Middle frontal gyrus (tissue), 1 donor: ENCODE results near the gene NDUFS6.
"Not testable (repeated sequence)": the region's sequence is repeated elsewhere in the genome, so short reads cannot be mapped to it uniquely, and the experiment has no call there.

ENCODE experiments used
- DNase-seq: peaks from one replicate; pipeline ENCODE4 v3.0.0-alpha.2; 2015; ENCODE audit warnings: low spot score; ENCODE audit errors: extremely low spot score

The NDUFS6 gene

DNA sequence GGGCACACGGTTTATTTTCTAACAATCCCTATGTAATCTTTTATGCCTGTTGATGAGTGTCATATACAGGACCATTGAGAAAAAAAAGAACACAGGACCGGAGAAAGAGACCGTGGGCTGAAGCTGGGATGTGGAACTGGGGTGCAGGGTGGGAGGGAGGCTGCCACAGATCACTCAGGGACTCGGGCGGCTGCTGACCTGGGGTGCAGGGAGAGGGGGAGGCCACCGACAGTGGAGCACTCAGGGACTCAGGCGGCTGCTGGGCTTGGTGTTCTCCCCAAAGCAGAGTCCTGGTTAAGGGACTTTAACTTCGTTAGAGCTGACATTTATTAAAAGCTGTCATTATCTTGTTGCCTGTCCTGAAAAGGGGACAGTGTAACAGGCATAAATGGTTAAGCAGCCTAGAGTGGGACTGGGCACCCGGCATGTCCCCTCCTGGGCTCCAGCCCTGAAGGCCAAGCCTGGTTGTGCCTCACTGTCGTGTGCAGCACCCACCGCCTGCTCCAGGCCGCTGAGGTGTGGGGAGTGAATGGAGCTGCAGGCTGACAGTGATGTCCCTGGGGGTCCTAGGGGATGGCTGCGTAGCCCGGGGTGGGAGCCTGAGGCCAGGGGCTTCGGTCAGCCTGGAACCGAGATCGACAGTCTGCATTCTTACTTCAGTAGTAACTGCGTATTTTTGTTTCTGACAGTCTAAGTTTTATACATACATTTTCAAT, 14.0 kb downstream of the NDUFS6 start:
- DNase-seq, result no peak

DNA sequence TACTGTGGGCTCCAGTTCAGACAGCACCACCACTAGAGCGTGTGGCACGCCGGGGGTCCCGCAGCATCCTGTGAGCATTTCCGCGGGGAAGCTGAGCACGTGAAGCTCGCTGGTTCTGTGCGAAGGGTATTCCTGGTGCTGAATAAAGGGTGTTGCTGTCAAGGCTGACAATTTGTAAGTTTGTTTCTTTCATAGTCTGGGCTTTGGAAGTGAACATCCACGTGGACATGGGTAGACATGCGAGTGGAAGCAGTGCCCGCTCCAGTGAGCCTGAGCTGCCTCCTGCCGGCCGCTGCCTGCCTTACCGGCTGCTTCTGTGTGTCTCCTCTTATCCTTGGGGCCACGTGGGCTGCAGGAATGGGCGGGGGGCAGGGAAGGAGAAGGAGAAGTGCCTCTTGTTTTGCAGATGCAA, 14.7 kb downstream of the NDUFS6 start:
- DNase-seq, result no peak

DNA sequence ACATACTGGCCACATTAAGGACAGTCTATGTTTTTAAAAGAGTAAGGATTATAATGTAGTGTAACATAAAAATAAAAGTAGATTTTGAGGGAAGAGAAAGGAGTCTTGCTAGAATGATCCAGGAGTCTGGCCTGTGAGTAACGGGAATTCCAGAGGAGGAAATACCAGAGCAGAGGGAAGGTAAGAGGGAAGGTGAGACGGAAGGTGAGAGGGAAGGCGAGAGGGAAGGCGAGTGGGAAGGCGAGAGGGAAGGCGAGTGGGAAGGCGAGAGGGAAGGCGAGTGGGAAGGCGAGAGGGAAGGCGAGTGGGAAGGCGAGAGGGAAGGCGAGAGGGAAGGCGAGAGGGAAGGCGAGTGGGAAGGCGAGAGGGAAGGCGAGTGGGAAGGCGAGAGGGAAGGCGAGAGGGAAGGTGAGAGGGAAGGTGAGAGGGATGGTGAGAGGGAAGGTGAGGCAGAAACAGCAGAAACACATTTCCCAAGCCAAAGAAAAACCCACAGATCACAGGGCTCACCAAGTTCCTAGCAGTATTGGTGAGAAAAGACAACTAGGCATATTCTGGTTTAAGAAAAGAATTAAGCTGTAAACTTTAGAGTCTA, 15.4 kb downstream of the NDUFS6 start:
- DNase-seq, result not testable (repeated sequence)

DNA sequence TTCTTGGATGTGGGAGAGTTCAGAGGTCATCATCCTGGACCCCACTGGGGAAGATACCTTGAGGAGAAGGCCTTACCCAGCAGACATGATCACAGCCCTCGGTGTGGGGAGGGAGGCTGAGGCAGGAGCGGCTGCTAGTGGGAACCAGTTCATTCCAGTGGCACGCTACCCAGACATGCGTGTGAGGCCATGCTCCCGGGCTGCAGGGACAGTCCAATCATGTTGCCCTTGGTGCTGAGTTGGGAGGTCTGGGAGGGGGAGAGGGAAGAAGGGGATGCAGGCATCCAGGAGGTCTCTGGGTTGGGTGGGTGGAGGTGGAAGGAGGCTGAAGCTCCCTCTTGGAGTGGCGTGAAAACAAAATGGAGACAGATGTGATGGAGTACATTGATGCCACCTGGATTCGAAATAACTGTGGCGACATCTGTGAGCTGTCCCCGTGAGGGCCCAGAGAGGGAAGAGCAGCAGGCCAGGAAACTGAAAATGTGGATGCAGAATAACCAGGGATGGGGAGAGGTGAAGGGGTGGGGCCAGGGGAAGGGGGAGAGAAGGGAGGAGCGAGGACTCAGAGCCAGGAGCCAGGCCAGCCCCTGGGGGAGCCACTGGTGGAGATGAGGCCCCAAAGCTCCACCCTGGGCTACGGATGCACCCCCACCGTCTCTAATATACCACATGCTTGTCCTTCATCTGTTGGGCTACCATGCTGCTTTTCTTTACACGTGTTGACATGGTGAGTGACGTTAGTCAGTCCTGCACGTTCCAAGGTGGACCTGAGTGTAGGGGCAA, 16.2 kb downstream of the NDUFS6 start:
- DNase-seq, result no peak

- no peak for DNase-seq
Observed at GRCh38 chr5:1818784-1819183, 17.6 kb downstream of the NDUFS6 start.

DNA sequence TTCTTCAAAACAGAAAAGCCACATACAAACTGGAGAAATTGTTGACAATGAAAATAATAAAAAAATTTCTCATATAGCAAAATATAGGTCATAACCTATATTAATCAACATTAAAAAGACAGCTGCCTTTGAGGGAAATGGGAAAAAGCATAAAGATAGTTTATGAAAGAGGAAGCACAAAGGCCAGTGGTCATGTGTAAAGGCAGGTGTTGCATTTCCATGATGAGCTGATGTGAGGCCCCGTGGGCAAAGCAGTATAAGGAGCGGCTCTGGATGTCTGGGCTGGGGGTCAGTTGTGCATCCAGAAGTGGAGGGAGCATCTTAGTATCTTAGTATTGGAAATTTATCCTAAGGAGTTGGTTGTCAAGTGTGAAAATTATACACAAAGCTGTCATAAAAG, 18.3 kb downstream of the NDUFS6 start:
- no peak for DNase-seq

DNA sequence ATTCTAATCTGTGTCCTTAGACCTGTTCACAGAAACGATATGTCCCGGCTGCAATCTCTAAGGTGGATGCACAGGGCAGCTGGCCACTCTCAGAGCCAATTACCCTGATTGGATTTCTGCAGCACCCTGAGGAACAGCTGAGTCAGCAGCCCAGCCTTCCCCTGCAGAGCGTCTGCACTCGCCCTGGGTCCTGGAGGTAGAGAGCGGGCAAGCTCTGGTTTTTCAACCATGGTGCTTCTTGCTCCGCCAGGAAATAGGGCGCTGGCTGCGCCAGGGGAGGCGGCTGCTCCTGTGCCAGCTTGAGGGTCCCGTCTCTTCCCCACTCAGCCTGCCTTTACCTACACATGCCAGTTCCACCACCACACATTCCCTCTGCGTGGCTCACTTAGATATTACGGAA, 19.2 kb downstream of the NDUFS6 start:
- DNase-seq, result no peak

DNA sequence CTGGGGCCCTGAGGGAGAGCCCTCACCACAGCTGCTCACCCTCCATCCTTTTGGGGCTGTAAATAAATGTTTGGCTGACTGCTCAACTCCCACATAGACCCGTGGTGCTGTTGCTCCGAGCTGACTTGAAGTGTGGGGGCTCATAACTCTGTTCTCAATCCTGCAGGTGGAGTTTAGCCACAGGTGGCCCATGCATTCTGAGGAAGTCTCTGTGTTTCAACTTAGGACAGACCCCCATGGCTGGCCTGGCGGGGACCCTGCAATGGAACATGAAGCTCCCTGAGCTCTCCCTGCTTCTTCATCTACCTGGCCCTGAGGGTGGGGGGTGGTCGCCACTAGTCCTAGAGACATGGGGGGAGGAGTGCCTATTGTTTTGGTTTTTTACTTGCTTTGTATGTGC, 19.7 kb downstream of the NDUFS6 start:
- DNase-seq, result no peak

DNA sequence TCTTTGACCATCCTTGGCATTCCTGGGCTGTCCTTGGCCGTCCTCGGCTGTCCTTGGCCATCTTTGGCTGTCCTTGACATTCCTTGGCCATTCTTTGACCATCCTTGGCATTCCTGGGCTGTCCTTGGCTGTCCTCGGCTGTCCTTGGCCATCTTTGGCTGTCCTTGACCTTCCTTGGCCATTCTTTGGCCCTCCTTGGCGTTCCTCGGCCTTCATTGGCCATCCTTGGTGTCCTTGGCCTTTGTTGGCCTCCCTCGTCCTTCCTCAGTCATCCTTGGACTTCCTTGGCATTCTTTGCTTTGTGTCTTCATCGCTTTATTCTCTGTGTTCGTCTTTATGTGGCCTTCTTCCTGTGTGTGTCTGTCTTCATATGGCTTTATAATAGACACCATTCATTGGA, 20.7 kb downstream of the NDUFS6 start:
- no peak for DNase-seq

DNA sequence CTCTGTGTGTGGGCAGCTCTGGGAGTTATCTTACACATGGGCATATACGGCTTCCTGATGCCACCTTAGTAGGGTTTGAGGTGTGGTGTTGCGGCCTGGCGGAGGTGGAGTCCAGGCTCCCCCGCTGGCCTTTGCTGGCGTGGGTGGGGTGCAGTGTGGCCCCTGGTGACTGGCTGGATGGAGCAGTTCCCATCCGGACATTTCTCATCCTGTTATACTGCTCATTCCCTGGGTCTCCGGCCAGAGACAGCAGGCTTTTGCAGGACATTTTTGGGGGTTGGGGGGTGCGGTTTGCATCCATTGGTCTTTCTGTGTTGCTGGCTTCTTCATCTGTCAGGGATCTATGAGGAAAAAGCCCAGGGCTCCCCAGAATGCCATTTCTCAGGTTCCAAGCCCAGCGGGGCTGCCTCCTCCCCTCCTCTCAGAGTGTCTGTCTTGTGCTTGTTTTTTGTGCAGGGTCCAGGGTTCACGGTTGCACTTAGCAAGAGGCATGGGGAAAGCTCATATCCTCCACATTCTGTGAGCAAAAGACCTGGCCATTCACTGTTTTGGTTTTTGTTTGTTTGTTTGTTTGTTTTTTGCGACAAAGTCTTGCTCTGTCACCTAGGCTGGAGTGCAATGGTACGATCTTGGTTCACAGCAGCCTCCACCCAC, 22.3 kb downstream of the NDUFS6 start:
- DNase-seq, result no peak

DNA sequence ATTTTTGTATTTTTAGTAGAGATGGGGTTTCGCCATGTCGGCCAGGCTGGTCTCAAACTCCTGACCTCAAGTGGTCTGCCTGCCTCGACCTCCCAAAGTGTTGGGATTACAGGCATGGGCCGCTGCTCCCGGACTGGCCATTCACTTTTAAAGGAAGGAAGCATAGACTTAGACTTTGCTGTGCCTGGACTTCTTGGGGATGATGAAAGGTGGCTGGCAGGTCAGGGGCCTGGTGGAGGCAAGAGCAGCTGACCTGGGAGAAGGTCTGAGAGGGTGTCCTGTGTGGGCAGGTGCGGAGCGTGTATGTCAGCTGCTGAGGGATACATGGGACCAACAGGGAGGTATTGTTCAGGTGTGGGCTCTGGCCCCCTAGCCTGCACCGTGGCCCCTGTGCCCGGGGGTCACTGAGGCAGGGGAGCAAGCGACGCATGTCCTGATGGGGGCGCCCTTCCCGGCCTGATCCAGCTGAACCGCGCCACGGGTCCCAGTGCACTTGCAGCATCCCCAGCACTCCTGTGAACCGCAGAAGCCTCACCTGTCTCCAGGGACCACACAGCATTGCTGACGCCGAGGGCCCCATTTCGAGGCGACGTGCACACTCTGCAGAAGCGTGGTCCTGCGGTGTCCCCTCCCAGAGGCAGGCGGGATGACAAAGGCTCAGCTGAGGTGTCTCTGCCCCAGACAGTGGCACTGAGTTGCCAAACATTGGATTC, 23.1 kb downstream of the NDUFS6 start:
- no peak for DNase-seq

DNA sequence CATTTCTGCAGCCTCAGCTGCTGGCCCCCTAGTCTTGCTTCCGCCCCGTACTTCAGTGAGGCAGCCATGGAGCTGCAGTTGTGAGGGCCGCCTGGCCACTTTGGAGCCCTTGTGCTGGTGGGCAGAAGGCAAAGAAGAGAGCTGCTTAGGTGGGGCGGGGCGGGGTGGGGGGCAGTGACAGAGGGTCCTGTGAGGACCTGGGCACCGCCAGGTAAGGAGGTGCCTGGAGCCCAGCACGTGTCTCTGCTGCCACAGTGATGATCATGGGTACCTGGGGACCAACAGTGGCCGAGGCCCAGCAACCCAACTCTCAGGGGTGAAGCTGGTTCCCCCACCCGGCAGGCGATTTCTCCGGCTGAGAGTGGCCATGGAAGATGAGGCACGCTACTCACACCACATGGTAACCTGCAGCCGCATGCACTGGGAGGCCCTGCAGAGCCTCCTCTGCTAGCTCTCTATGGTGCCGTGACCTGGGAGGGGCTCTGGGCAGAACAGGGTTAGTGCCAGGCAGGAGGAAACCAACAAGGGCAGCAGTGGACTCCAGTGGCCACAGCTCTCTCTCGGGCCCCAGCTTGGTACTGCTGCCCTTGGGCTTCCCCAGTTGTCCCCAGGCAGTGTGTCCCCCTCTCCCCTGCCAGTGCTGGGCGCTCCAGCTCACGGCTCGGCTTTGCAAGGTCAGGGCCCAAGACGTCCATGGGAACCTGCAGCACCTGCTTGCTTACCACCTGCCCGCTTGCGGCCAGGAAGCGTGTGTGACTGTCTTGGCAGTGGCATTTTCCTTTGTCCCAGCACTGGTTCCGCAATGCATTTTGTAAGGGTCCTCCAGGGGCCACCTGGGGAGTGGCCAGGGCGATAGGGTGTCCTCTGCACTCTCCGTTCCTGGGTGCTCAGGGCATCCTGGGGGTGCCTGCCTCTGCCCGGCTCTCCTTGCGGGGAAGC, 24.0 kb downstream of the NDUFS6 start:
- DNase-seq, result no peak

- no peak for DNase-seq
Observed at GRCh38 chr5:1826235-1826980, 25.2 kb downstream of the NDUFS6 start.

DNA sequence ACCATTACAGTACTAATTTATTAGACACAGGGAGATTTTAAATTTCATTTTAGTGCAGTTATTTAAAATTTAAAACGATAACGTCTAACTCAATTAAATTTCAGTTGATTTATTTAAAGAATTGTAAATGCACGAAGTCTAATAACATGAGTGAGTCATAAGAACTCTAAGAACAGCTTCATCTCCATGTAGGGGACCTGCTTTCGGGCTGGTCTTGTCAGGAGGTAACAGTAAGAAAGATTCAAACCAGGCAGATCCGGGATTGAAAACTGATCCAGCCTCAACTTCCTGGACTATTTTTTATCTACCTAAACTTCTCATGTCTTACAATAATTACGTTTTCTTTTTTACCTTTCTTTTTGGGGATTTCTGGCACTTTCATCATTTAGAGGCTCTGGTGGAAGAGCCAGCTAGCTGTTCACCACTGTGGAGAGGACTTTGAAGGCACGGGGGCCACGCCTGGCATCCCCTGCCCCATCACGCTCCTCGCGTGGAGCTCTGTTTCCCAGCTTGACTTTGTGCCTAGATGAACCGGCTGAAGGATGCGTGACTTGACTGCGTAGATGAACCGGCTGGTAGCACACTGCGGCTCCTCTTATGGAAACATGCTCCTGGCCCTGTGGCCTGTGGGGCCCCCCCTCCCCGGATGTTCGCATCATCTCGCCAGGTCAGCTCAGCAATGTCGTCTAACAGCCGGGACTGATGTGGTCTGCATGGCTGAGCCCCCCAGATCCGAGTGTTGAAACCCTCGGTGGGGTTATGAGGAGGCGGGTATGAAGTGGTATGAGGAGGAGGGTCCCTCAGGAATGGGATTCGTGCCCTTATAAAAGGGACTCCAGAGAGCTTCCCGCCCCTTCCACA, 26.0 kb downstream of the NDUFS6 start:
- no peak for DNase-seq

GRCh38 chr5:1827886-1828397, 26.7 kb downstream of the NDUFS6 start:
- no peak for DNase-seq

DNA sequence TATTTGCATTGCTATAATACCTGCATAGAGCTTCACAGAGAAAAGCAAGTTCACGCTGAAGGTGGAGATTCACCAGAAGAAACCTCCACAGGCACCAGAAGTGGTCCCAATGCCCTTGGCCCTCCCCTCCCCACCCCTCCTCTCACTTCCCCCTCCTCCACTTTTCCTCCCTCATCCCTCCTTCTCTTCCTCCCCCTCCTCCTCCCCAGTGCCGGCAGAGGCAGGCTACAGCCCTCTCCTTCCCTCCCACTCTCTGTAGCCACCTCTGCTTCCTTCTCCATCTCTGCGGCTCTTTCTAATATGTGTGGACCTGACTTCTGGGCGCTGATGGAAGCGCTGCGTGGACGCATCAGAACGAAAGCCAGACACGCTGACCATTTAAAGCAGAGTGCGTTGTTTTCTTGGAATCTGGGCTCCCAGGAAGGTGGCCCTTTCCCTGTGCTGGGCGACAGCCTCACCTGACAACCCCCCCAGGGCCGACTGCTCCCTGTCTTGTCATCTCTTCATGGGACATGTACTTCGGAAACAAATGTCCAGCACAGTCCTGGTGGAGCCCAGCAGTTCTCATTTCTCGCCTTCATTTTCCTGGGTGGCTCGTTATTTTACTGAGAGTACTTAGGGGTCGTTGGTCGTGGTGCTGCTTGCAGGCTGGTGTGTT, 29.5 kb downstream of the NDUFS6 start:
- no peak for DNase-seq

DNA sequence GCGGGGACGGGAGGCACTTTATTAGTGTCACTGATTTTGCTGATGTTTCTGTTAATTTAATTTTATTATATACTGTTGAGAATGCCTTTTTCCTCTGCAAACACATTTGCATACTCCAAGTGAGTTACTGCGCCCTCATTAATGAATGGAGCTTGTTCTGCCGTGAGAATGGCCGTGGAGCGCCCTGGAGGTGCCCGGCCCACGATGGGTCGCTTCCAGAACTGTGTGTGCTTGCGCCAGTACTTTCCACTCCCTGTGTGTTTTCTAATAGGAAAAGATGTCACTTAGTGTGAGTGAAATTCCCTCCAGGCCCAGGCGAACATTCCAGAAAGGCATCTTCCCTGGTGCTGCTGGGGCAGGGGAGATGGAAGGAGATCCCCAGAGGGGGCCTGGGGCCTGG, 30.1 kb downstream of the NDUFS6 start:
- DNase-seq, result no peak
